Stimulated activated naive B cell treated with anti-CD40 and anti-IgM and Interleukin-4, amounts not matched to agents 10 μg/mL and 1 μg/mL and 100 μg/mL, for 72 hours (primary cell): Measurements from ENCODE around the gene RB1.

Experiments
- ATAC-seq, 2 donors: fragments of 150-1000 bp; cut with Tn5 transposase; replicated peaks; 2 replicates each; pipeline ENCODE4 v1.10.0; 2021; ENCODE audit warnings: moderate library complexity in 1 of 2
- DNase-seq: peaks from one replicate; pipeline ENCODE4 v3.0.0; 2021
- H3K27ac Mint-ChIP-seq: one replicate; pipeline ENCODE4 v1.8.0; 2022; ENCODE audit warnings: mild to moderate bottlenecking, mixed read lengths
- H3K27me3 Mint-ChIP-seq, 2 donors: one replicate each; pipeline ENCODE4 v1.8.0; 2022; ENCODE audit warnings: mixed read lengths in 2 of 2
- H3K36me3 Mint-ChIP-seq, 2 donors: one replicate each; pipeline ENCODE4 v1.8.0; 2022; ENCODE audit warnings: mixed read lengths in 2 of 2, mild to moderate bottlenecking in 1 of 2
- H3K4me1 Mint-ChIP-seq, 2 donors: one replicate each; pipeline ENCODE4 v1.8.0; 2022; ENCODE audit warnings: mixed read lengths in 2 of 2, mild to moderate bottlenecking in 1 of 2
- H3K4me3 Mint-ChIP-seq, 2 donors: one replicate each; pipeline ENCODE4 v1.8.0; 2022; ENCODE audit warnings: mild to moderate bottlenecking in 2 of 2, mixed read lengths in 2 of 2, moderate library complexity in 1 of 2
- H3K9me3 Mint-ChIP-seq, 2 donors: one replicate each; pipeline ENCODE4 v1.8.0; 2022; ENCODE audit warnings: mixed read lengths in 2 of 2, mild to moderate bottlenecking in 1 of 2

Gene RB1

DNA sequence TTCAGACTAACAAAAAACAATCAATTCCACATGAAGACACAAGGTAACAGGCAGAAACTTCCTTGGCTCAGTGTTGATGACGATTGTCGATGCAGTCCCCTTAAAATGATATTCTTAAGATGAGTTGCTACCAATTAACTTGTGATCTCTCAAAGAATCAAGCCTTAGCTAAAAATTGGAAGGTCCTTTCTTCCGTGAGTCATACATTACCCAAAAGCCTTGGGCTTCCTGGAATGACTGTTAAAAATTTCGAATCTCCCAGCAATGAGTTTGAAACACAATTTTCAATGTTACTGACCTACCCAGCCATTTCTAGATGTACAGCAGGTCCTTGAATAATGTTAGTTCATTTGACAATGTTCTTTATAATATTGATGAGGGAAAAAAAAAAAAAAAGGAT lies 28.0 kb upstream of the RB1 start:
- Mint-ChIP-seq H3K9me3 (no peaks in the 10 kb centered on the region), H3K4me3 (no peak overlapping the region), H3K36me3 (no peaks in the 10 kb centered on the region), H3K4me1 (peaks cover 0 to 7% of the 10 kb centered on the region in 2 donors), H3K27ac (no peak overlapping the region), H3K27me3 (no peaks in the 10 kb centered on the region)
- no peak for DNase-seq
- ATAC-seq = peak in 1 of 2 donors; percentile 41

- H3K9me3 Mint-ChIP-seq = peaks cover 0 to 2% of the 10 kb centered on the region in 2 donors
- no peaks in the 10 kb centered on the region for H3K27me3 Mint-ChIP-seq
- no peak overlapping the region for H3K27ac Mint-ChIP-seq
- no peak overlapping the region for H3K4me3 Mint-ChIP-seq
- ATAC-seq (no peak), DNase-seq (no peak)
- H3K36me3 Mint-ChIP-seq = no peaks in the 10 kb centered on the region
- peaks cover 0 to 9% of the 10 kb centered on the region in 2 donors for H3K4me1 Mint-ChIP-seq
Observed at GRCh38 chr13:48278806-48279205, 24.7 kb upstream of the RB1 start.

DNA sequence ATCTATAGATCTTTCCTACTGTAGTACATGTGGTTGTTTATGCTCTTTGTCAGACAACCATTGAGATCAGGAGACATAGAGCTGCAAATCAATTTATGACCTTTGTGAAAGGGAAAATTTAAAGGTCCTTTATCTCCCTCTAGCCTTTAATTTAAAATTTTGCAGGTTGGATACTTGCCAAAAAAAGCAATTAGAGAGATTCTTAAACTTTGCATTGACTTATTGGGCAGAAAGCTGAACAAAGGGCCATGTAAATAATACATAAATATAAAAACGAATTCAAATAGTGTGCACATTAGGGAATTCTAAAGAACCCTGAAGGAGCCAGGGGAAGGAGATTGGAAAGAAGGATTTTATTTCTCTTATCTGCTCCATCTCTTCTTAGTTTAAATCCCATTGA lies 22.0 kb upstream of the RB1 start:
- Mint-ChIP-seq H3K9me3 (peaks cover 0 to 5% of the 10 kb centered on the region in 2 donors), H3K27ac (no peak overlapping the region), H3K36me3 (no peaks in the 10 kb centered on the region), H3K4me3 (no peak overlapping the region), H3K4me1 (peaks cover 16 to 18% of the 10 kb centered on the region in 2 donors), H3K27me3 (no peaks in the 10 kb centered on the region)
- ATAC-seq = no peak
- DNase-seq = no peak

- ATAC-seq (no peak), DNase-seq (no peak)
- Mint-ChIP-seq H3K27me3 (peaks cover 0 to 4% of the 10 kb centered on the region in 2 donors), H3K36me3 (peaks cover 0 to 3% of the 10 kb centered on the region in 2 donors), H3K4me1 (peaks cover 17 to 30% of the 10 kb centered on the region in 2 donors), H3K4me3 (no peak overlapping the region), H3K9me3 (no peaks in the 10 kb centered on the region), H3K27ac (no peak overlapping the region)
Observed at GRCh38 chr13:48291730-48292129, 11.8 kb upstream of the RB1 start.

DNA sequence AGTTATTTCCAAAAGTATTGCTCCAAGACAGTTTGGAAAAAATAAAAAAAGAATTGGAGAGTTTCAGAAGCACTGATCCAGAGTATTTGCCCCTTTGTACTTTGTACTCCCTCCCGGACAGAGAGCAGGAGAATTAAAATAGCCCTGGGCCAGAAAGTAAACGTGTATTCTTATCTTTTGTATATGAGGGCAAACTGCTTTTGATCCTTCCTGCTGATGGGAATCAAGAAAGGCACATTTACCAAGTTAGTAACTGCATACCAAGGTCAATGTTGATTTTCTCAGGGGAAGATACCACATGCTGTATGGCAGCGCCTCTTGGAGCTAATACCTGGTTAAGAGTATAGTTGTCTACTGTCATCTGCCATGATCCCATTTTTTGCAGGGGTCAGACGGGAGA lies 10.9 kb upstream of the RB1 start:
- Mint-ChIP-seq H3K36me3 (no peaks in the 10 kb centered on the region), H3K4me1 (peaks cover 16 to 29% of the 10 kb centered on the region in 2 donors), H3K27ac (no peak overlapping the region), H3K9me3 (no peaks in the 10 kb centered on the region), H3K27me3 (peaks cover 0 to 4% of the 10 kb centered on the region in 2 donors), H3K4me3 (no peak overlapping the region)
- DNase-seq = no peak
- no peak for ATAC-seq

- Mint-ChIP-seq H3K27ac (no peak overlapping the region), H3K4me3 (no peak overlapping the region), H3K36me3 (peaks cover 0 to 1% of the 10 kb centered on the region in 2 donors), H3K27me3 (no peaks in the 10 kb centered on the region), H3K4me1 (peaks cover 17 to 29% of the 10 kb centered on the region in 2 donors), H3K9me3 (no peaks in the 10 kb centered on the region)
- no peak for DNase-seq
- ATAC-seq = no peak
Observed at GRCh38 chr13:48294653-48295052, 8.9 kb upstream of the RB1 start.

DNA sequence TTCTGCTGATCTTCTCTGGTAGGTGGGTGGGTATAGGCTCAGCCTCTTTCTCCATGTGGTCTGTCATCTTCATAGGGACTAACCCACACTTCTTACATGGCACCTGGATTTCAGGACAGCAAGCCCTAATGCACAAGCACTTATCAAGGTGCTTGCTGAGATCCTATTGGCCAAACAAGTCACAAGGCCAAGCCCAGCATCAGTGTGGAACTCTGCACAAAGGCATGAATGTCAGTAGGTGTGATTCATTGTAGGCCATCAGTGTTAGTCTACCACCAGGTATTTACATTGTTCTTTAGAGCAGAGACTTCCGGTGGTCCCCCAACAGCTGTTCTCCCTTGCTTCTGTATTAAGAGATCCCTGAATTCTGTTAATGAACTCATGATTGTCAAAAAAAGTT lies 8.3 kb upstream of the RB1 start:
- no peak for DNase-seq
- Mint-ChIP-seq H3K36me3 (peaks cover 0 to 4% of the 10 kb centered on the region in 2 donors), H3K27ac (no peak overlapping the region), H3K27me3 (no peaks in the 10 kb centered on the region), H3K4me1 (peaks cover 19 to 33% of the 10 kb centered on the region in 2 donors), H3K4me3 (no peak overlapping the region), H3K9me3 (no peaks in the 10 kb centered on the region)
- ATAC-seq = no peak

DNA sequence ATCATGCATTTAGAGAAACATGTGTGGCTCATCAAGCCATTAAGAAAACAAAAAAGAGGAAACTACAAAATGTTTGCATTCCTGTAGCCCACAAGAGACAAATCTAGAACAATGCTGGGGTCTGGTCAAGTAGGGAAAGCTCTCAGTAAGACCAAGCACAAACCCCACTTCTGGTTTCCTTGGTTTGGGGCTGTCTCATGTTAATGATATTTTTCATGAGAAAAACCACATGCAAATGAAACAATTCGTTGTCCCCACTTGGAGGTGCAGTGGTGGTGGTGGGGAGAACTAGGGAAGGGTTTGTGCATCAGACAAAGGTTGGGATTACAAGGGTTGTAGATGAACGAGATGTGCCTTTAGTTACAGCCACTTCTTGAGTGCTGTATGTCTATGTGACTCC lies 7.0 kb upstream of the RB1 start:
- Mint-ChIP-seq H3K27ac (peak overlapping the region; percentile 3), H3K4me3 (no peak overlapping the region), H3K27me3 (no peaks in the 10 kb centered on the region), H3K9me3 (no peaks in the 10 kb centered on the region), H3K4me1 (peaks cover 19 to 33% of the 10 kb centered on the region in 2 donors), H3K36me3 (peaks cover 0 to 6% of the 10 kb centered on the region in 2 donors)
- DNase-seq (no peak), ATAC-seq (peak; percentile 93 to 95)

- peaks cover 19 to 34% of the 10 kb centered on the region in 2 donors for H3K4me1 Mint-ChIP-seq
- no peaks in the 10 kb centered on the region for H3K9me3 Mint-ChIP-seq
- DNase-seq = no peak
- H3K36me3 Mint-ChIP-seq = peaks cover 0 to 6% of the 10 kb centered on the region in 2 donors
- no peak overlapping the region for H3K27ac Mint-ChIP-seq
- ATAC-seq = peak; percentile 3 to 6
- H3K27me3 Mint-ChIP-seq = no peaks in the 10 kb centered on the region
- no peak overlapping the region for H3K4me3 Mint-ChIP-seq
Observed at GRCh38 chr13:48297131-48297786, 6.3 kb upstream of the RB1 start.

- ATAC-seq (no peak), DNase-seq (no peak)
- Mint-ChIP-seq H3K9me3 (no peaks in the 10 kb centered on the region), H3K4me3 (peak overlapping the region in 1 of 2 donors; percentile 54), H3K27ac (no peak overlapping the region), H3K27me3 (no peaks in the 10 kb centered on the region), H3K36me3 (peaks cover 4 to 9% of the 10 kb centered on the region in 2 donors), H3K4me1 (peaks cover 24 to 49% of the 10 kb centered on the region in 2 donors)
Observed at GRCh38 chr13:48299591-48299990, 4.0 kb upstream of the RB1 start.

DNA sequence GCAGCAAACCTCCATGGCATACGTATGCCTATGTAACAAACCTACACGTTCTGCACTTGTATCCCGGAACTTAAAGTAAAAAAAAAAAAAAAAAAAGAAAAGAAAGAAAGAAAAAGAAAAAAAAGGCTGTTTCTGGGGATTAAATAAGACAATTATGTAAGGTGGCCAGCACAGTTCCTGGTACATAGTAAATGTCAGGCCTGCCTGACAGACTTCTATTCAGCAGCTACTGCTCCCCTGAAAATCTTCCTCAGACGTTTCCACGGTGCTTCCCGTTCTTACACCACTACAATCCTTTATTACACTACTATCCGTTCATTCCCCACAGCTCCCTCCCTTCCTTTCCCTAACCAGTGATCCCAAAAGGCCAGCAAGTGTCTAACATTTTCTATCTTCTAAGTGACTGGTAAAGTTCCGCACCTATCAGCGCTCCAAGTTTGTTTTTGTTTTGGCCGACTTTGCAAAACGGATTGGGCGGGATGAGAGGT lies 636 bp upstream of the RB1 start:
- peak; percentile 5 to 10 for ATAC-seq
- H3K27ac Mint-ChIP-seq = peak overlapping the region; percentile 100

GRCh38 chr13:48304143-48304876 lies 759 bp downstream of the RB1 start:
- ATAC-seq (peak; percentile 82 to 83), DNase-seq (peak; percentile 73)
- H3K27ac Mint-ChIP-seq = peak overlapping the region; percentile 100
- H3K4me1 Mint-ChIP-seq = peaks cover 14 to 38% of the 10 kb centered on the region in 2 donors
- peak overlapping the region; percentile 87 to 90 for H3K4me3 Mint-ChIP-seq
- H3K36me3 Mint-ChIP-seq = peaks cover 24 to 27% of the 10 kb centered on the region in 2 donors
- no peaks in the 10 kb centered on the region for H3K27me3 Mint-ChIP-seq
- no peaks in the 10 kb centered on the region for H3K9me3 Mint-ChIP-seq

More for the DNA sequence above, 636 bp upstream of the RB1 start:
- Mint-ChIP-seq H3K4me1 (peaks cover 13 to 37% of the 10 kb centered on the region in 2 donors), H3K4me3 (peak overlapping the region; percentile 87 to 90), H3K36me3 (peaks cover 22 to 25% of the 10 kb centered on the region in 2 donors), H3K27me3 (no peaks in the 10 kb centered on the region), H3K9me3 (no peaks in the 10 kb centered on the region)
- DNase-seq = no peak

DNA sequence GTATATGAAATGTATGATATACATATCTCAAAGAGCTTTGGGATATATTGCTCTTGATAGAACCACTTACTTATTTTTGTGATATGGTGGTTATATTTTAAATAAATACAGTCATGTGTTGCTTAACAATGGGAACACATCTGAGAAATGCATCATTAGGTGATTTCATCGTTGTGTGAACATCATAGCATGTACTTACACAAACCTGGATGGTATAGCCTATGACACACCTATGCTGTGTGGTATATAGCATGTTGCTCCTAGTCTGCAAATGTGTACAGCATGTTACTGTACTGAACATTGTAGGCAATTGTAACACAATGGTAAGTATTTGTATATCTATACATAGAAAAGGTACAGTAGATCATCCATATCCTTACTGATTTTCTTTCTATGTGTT lies 7.7 kb downstream of the RB1 start:
- H3K27ac Mint-ChIP-seq = no peak overlapping the region
- H3K27me3 Mint-ChIP-seq = no peaks in the 10 kb centered on the region
- H3K9me3 Mint-ChIP-seq = peaks cover 0 to 2% of the 10 kb centered on the region in 2 donors
- H3K36me3 Mint-ChIP-seq = peaks cover 29 to 42% of the 10 kb centered on the region in 2 donors
- ATAC-seq (no peak), DNase-seq (no peak)
- H3K4me1 Mint-ChIP-seq = peaks cover 25 to 48% of the 10 kb centered on the region in 2 donors
- no peak overlapping the region for H3K4me3 Mint-ChIP-seq

DNA sequence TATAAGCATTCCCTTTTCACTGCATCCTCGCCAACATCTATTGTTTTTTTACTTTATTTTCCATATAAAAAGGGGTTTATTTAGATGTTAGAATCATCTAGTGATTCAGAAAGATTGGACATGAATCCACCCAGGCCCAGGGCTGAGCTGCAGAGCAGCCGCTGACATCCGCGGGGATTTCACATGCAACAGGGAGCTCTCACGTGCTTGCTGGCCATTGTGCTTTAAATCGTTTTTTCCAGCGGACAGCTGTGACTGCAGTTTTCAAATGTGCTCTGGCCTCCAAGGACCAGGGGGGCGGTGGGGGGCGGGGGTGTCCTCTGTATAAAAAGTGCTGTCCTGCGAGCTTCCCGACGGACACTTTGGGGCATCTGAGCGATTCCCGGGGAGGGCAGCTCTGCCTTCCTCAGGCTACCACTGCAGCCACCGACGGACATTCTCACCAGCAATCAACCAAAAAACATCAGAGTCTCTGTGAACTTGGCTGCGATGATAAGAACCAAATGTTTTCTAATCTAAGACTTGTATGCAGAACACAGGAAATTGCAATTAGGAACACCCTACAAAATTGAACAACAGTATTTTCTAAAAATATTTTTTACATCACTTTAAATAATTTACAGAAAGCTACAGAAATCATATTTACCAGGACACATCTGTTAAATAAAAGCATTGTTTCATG lies 12.6 kb downstream of the RB1 start:
- Mint-ChIP-seq H3K9me3 (peaks cover 2 to 5% of the 10 kb centered on the region in 2 donors), H3K4me3 (no peak overlapping the region), H3K27ac (no peak overlapping the region), H3K27me3 (no peaks in the 10 kb centered on the region), H3K36me3 (peaks cover 59 to 68% of the 10 kb centered on the region in 2 donors), H3K4me1 (peaks cover 38 to 58% of the 10 kb centered on the region in 2 donors)
- DNase-seq = no peak
- ATAC-seq = no peak
